Tibial nerve (tissue), 4 donors: Measurements from ENCODE around the gene FUT8. TPM values are rescaled to one million over a fixed set of nuclear protein-coding genes. Genes with fewer than 3 reads are reported as not detected.

Source experiments
- DNase-seq, 2 donors: peaks; one replicate each; pipeline ENCODE4 v3.0.0-alpha.2; 2019; ENCODE audit warnings: low spot score in 2 of 2
- H3K27ac ChIP-seq, 4 donors: fragments of 200-600 bp; sonication (generic) in 3 of 4; one replicate each; pipeline ENCODE4 v1.5.1; 2017 to 2019; ENCODE audit warnings: mild to moderate bottlenecking in 1 of 4
- H3K27me3 ChIP-seq, 2 donors: fragments of 200-600 bp; sonication (generic) in 1 of 2; one replicate each; pipeline versions ENCODE4 v1.5.1 to v1.6.0; 2017 to 2019
- H3K36me3 ChIP-seq, 3 donors: fragments of 200-600 bp; sonication (generic); one replicate each; pipeline ENCODE4 v1.5.1; 2018 to 2019
- H3K4me1 ChIP-seq, 4 donors: fragments of 200-600 bp; sonication (generic) in 3 of 4; one replicate each; pipeline ENCODE4 v1.5.1; 2017 to 2019
- H3K4me3 ChIP-seq, 4 donors: fragments of 200-600 bp; sonication (generic) in 3 of 4; one replicate each; pipeline ENCODE4 v1.5.1; 2017 to 2019; ENCODE audit warnings: mild to moderate bottlenecking in 1 of 4, moderate library complexity in 1 of 4
- H3K9me3 ChIP-seq, 4 donors: fragments of 200-600 bp; sonication (generic) in 3 of 4; one replicate each; pipeline ENCODE4 v1.5.1; 2017 to 2019
- EP300 ChIP-seq, 2 donors: sonication (generic); formaldehyde crosslinking; IDR thresholded peaks; one replicate each; pipeline ENCODE4 v1.6.1; 2017; ENCODE audit warnings: antibody characterized with exemption in 2 of 2, mild to moderate bottlenecking in 1 of 2
- POLR2A ChIP-seq, 2 donors: fragments of 450-650 bp; IDR thresholded peaks; one replicate each; pipeline ENCODE4 v1.6.1; 2017; ENCODE audit warnings: antibody characterized with exemption in 2 of 2, mild to moderate bottlenecking in 2 of 2, moderate library complexity in 2 of 2
- WGBS, 2 donors: methylation state at CpG; one replicate each; pipeline ENCODE4 v1.1.5; 2018; 5-methylcytosine and 5-hydroxymethylcytosine counted together
- total RNA-seq, 4 donors: library from RNA; depleted of rRNA; stranded (reverse); fragments of >200 nt; gene quantifications; one replicate each; pipeline ENCODE4 v1.1.0, GENCODE V29; 2016
- TF ChIP-seq, protein P1 (sequence below), 5 experiments: fragments of 200-600 bp in 3 of 5; fragments of 450-650 bp in 2 of 5; sonication (generic) in 3 of 5; IDR thresholded peaks; one replicate each; pipeline ENCODE4 v1.5.1; 2016 to 2019; ENCODE audit warnings: antibody characterized with exemption in 5 of 5, mild to moderate bottlenecking in 3 of 5, moderate library complexity in 2 of 5

Gene FUT8
- total RNA-seq, 4 donors from 2014 or later = 69.6 to 114 (median 91.2) TPM

DNA sequence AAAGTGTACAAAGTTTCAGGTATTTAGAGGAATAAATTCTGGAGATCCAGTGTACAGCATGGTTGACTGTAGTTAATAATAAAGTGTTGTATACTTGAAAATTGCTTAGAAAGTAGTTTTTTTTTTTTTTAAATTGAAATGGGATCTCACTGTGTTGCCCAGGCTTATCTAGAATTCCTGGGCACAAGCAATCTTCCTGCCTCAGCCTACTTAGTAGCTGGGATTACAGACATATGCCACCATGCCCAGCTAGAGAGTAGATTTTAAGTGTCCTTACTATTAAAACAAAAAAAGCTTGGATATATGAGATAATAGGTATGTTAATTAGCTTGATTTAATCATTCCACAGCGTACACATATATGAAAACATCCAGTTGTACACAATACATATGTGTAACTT is 27.7 kb downstream of the FUT8 start:
- DNase-seq = no peak

DNA sequence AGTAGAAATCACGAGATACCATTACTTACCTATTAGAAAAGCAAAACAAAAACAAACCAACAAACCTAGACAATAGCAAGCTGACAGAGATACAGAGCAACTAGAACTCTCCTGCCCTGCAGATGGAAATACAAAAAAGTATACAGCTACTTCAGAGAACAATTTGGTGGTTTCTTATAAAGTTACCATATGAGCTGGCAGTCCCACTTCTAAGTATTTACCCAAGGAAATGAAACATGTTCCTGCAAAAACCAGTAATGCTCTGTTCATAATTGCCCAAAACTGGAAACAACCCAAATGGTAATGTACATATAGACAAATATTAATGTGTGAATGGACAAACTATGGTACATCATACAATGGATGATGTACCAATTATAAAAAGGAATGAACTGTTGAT is 31.7 kb downstream of the FUT8 start:
- Histone ChIP-seq H3K9me3 (no peaks in the 10 kb centered on the region), H3K27me3 (no peaks in the 10 kb centered on the region), H3K36me3 (peaks cover 0 to 7% (median 0%) of the 10 kb centered on the region in 3 donors), H3K27ac (no peak overlapping the region), H3K4me3 (no peak overlapping the region), H3K4me1 (peaks cover 0 to 3% (median 0%) of the 10 kb centered on the region in 4 donors)
- 92 to 98% methylated on average over 1 of the region's 1 CpG for WGBS, 2 donors
- no peak for DNase-seq
- TF ChIP-seq EP300 (IDR thresholded peaks at IDR 0.05) = no peak
- TF ChIP-seq, protein P1, sequence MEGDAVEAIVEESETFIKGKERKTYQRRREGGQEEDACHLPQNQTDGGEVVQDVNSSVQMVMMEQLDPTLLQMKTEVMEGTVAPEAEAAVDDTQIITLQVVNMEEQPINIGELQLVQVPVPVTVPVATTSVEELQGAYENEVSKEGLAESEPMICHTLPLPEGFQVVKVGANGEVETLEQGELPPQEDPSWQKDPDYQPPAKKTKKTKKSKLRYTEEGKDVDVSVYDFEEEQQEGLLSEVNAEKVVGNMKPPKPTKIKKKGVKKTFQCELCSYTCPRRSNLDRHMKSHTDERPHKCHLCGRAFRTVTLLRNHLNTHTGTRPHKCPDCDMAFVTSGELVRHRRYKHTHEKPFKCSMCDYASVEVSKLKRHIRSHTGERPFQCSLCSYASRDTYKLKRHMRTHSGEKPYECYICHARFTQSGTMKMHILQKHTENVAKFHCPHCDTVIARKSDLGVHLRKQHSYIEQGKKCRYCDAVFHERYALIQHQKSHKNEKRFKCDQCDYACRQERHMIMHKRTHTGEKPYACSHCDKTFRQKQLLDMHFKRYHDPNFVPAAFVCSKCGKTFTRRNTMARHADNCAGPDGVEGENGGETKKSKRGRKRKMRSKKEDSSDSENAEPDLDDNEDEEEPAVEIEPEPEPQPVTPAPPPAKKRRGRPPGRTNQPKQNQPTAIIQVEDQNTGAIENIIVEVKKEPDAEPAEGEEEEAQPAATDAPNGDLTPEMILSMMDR (IDR thresholded peaks at IDR 0.05) = no peak
- TF ChIP-seq POLR2A (IDR thresholded peaks at IDR 0.05) = no peak

More for the DNA sequence above, 27.7 kb downstream of the FUT8 start:
- Histone ChIP-seq H3K27ac (no peak overlapping the region), H3K4me1 (no peaks in the 10 kb centered on the region), H3K9me3 (peaks cover 0 to 4% (median 0%) of the 10 kb centered on the region in 4 donors), H3K4me3 (no peak overlapping the region), H3K27me3 (no peaks in the 10 kb centered on the region), H3K36me3 (peaks cover 0 to 17% (median 0%) of the 10 kb centered on the region in 3 donors)
- no peak for TF ChIP-seq EP300 (IDR thresholded peaks at IDR 0.05)
- TF ChIP-seq, protein P1 (IDR thresholded peaks at IDR 0.05) = no peak
- 82 to 95% methylated on average over 1 of the region's 1 CpG for WGBS, 2 donors

DNA sequence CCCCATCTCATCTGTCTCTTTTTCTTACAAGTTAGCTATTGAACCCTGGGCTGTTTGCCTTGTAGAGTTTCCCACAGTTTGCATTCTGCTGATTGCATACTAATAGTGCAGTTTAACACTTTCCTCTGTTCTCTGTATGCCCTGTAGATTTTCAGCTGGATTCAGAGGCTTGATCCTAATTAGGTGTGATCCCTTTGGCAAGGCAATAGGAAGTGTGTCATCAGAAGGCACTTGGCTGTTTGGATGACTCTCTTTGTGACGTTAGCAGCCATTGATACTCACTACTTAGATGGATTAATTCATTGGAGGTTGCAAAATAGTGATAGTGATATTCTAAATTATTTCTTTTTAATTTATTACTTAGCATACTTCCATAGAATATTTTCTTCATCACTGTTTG is 33.6 kb downstream of the FUT8 start:
- H3K27me3 ChIP-seq = no peaks in the 10 kb centered on the region
- peaks cover 0 to 1% (median 0%) of the 10 kb centered on the region in 4 donors for H3K9me3 ChIP-seq
- peaks cover 0 to 10% (median 0%) of the 10 kb centered on the region in 3 donors for H3K36me3 ChIP-seq
- H3K4me3 ChIP-seq = no peak overlapping the region
- peaks cover 0 to 3% (median 0%) of the 10 kb centered on the region in 4 donors for H3K4me1 ChIP-seq
- TF ChIP-seq, protein P1 (IDR thresholded peaks at IDR 0.05) = no peak
- no peak for TF ChIP-seq POLR2A (IDR thresholded peaks at IDR 0.05)
- TF ChIP-seq EP300 (IDR thresholded peaks at IDR 0.05) = no peak
- H3K27ac ChIP-seq = no peak overlapping the region
- WGBS, 2 donors = 41 to 44% methylated on average over 1 of the region's 1 CpG
- DNase-seq = no peak

DNA sequence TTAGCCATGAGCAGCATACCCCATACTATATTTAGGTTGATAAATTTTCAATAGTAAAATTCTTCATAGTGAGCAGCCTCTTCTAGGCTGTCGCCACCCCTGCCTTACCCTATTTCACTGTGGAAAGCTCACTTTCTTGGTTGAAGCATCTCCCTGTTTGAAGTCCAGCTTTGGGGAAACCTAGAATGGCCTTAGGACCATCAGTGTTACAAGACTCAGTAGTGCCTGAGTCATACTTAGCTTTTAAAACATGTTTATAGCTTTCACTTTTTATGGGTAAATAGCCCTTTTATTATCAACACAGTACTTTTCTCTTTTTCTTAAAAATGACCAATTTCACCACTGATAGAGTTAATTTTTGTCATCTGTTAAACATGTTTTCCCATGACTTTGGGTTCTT is 37.1 kb downstream of the FUT8 start:
- 94 to 95% methylated on average over 1 of the region's 1 CpG for WGBS, 2 donors
- H3K4me1 ChIP-seq = peaks cover 0 to 13% (median 0%) of the 10 kb centered on the region in 4 donors
- DNase-seq = no peak
- peaks cover 0 to 14% (median 0%) of the 10 kb centered on the region in 3 donors for H3K36me3 ChIP-seq
- H3K27me3 ChIP-seq = no peaks in the 10 kb centered on the region
- H3K27ac ChIP-seq = no peak overlapping the region
- no peak overlapping the region for H3K4me3 ChIP-seq
- TF ChIP-seq, protein P1 (IDR thresholded peaks at IDR 0.05) = no peak
- TF ChIP-seq POLR2A (IDR thresholded peaks at IDR 0.05) (no peak), EP300 (IDR thresholded peaks at IDR 0.05) (no peak)
- peaks cover 0 to 7% (median 0%) of the 10 kb centered on the region in 4 donors for H3K9me3 ChIP-seq

DNA sequence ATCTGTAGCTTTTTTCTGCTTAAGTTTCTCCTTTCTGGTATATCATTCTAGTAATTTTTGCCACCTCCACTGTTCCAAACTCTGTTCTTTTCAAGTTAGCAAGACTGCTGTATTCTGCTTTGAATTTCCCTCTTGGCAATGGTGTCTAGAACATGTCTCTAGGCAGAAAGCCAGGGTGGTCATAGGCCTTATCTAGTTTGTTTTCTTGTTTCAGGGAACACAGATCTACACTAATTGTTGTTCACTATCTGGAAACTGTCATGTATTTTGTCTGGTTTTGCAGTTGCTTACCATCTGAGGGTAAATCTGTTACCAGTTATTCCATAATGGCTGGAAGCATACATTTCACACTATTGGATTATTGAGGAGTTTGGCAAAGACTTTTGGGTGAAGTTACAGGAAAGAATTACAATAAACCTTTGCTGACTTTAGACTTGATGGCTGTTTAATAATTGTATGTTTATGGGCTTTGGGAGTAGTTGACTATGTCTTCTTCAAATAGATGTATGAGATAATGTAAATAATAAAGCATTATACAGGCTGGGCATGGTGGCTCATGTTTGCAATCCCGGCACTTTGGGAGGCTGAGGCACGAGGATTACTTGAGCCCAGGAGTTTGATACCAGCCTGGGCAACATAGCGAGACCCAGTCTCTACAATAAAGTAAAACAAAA is 41.4 kb downstream of the FUT8 start:
- no peaks in the 10 kb centered on the region for H3K27me3 ChIP-seq
- TF ChIP-seq EP300 (IDR thresholded peaks at IDR 0.05) (no peak), POLR2A (IDR thresholded peaks at IDR 0.05) (no peak)
- TF ChIP-seq, protein P1 (IDR thresholded peaks at IDR 0.05) = no peak

More for the DNA sequence above, 41.4 kb downstream of the FUT8 start:
- 92 to 95% methylated on average over 3 of the region's 3 CpGs for WGBS, 2 donors
- Histone ChIP-seq H3K36me3 (peaks cover 0 to 39% (median 0%) of the 10 kb centered on the region in 3 donors), H3K4me3 (no peak overlapping the region), H3K4me1 (peaks cover 0 to 10% (median 0%) of the 10 kb centered on the region in 4 donors), H3K9me3 (peaks cover 0 to 13% (median 0%) of the 10 kb centered on the region in 4 donors), H3K27ac (no peak overlapping the region)
- no peak for DNase-seq
